ENCODE data around the gene EHF.

DNA sequence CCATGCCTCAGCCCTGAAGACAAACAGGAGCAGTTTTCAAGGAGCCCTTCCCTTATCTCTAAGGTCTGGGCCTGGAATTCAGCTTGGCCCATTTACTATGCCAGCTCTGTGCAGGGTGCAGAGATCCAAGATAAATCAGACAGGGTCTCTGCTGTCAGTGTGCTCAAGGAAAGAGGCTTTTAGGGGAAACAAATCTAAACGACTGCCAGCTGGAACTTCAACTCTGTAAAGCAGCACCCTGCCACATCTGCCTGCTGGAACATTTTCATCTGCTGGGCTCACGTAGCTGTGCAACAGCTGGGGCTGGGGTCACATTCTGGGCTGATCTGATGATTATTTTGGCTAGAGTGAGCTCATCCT lies 19.8 kb upstream of the EHF start:
- TF ChIP-seq, protein P1, sequence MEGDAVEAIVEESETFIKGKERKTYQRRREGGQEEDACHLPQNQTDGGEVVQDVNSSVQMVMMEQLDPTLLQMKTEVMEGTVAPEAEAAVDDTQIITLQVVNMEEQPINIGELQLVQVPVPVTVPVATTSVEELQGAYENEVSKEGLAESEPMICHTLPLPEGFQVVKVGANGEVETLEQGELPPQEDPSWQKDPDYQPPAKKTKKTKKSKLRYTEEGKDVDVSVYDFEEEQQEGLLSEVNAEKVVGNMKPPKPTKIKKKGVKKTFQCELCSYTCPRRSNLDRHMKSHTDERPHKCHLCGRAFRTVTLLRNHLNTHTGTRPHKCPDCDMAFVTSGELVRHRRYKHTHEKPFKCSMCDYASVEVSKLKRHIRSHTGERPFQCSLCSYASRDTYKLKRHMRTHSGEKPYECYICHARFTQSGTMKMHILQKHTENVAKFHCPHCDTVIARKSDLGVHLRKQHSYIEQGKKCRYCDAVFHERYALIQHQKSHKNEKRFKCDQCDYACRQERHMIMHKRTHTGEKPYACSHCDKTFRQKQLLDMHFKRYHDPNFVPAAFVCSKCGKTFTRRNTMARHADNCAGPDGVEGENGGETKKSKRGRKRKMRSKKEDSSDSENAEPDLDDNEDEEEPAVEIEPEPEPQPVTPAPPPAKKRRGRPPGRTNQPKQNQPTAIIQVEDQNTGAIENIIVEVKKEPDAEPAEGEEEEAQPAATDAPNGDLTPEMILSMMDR (IDR thresholded peaks at IDR 0.05) = no peak
- no peak for TF ChIP-seq ZFX (IDR thresholded peaks at IDR 0.05; ENCODE audit: borderline replicate concordance)

Measured in 22Rv1 (cell line).